ENCODE results near the gene DEFB129. TPM values are rescaled to one million over a fixed set of nuclear protein-coding genes. Genes with fewer than 3 reads are reported as not detected.
A peak's percentile ranks its signal among the peaks of the same experiment; 100 is the strongest.

The DEFB129 gene
- total RNA-seq, 2 experiments from 2014 or later = not detected

DNA sequence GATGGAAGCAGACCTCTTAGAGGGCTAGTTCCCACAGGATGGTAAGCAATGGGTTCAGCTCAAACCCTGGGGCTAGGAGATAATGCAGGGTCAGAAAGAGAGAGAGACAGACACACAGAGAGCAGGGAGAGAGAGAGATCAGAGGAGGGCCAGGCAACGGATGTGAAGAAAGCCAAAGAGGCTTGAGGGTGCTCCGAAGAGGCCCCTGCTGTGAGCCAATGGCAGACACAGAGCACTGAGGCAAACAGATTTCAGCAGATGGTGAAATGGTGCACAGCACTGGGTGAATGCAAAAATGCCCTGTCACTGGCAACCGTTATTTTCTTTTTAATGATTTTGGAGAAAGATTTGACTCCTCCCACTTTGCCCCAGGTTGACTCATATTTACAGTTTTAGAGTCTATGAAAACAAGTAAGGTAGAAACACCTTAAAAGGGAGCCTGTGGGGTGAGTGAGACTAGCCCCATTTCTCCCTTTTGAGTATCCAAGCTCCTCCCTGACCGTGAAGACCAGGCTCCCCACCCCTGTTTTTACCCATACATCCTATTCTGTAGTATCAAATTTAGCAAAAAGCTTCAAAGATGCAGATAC is 31.3 kb downstream of the DEFB129 start:
- DNase-seq = peak; percentile 20
- intact Hi-C loops (cut with micrococcal nuclease) = loop anchor here (2.0 kb wide), 1 partner anchor 20 kb away; no protein-coding TSS in a partner anchor
- H3K4me3 Mint-ChIP-seq = no peak overlapping the region
- H3K36me3 Mint-ChIP-seq (ENCODE audit: low read depth) = no peaks in the 10 kb centered on the region
- CTCF ChIA-PET = interaction anchor here (0.9 to 3.0 kb wide), 5 partner anchors 8 to 71 kb away, joined by 3 to 11 read pairs (median 3); no protein-coding TSS in a partner anchor
- H3K4me1 Mint-ChIP-seq (ENCODE audit: low read depth) = peaks cover 13% of the 10 kb centered on the region
- H3K27ac Mint-ChIP-seq = peak overlapping the region; percentile 21
- no peaks in the 10 kb centered on the region for H3K9me3 Mint-ChIP-seq
- no peaks in the 10 kb centered on the region for H3K27me3 Mint-ChIP-seq (ENCODE audit: low read depth)

DNA sequence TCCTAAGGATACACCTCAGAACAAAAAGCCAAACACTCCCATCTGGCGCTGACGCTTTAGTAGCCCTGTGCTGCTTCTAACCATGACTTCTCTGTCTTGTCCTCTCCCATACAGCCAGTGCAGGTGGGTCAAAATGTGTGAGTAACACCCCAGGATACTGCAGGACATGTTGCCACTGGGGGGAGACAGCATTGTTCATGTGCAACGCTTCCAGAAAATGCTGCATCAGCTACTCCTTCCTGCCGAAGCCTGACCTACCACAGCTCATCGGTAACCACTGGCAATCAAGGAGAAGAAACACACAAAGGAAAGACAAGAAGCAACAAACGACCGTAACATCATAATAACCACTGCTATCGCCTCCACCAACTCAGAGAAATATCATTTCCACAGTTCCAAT is 31.9 kb downstream of the DEFB129 start:
- CTCF ChIA-PET = interaction anchor here (0.9 to 1.9 kb wide), 4 partner anchors 45 to 71 kb away, joined by 3 to 5 read pairs (median 3); no protein-coding TSS in a partner anchor
- Mint-ChIP-seq H3K27ac (no peak overlapping the region), H3K27me3 (ENCODE audit: low read depth) (no peaks in the 10 kb centered on the region), H3K4me3 (no peak overlapping the region), H3K9me3 (no peaks in the 10 kb centered on the region), H3K4me1 (ENCODE audit: low read depth) (peaks cover 13% of the 10 kb centered on the region), H3K36me3 (ENCODE audit: low read depth) (no peaks in the 10 kb centered on the region)
- peak; percentile 42 for DNase-seq
- intact Hi-C loops (cut with micrococcal nuclease) = loop anchor here (2.0 kb wide), 1 partner anchor 20 kb away; no protein-coding TSS in a partner anchor

DNA sequence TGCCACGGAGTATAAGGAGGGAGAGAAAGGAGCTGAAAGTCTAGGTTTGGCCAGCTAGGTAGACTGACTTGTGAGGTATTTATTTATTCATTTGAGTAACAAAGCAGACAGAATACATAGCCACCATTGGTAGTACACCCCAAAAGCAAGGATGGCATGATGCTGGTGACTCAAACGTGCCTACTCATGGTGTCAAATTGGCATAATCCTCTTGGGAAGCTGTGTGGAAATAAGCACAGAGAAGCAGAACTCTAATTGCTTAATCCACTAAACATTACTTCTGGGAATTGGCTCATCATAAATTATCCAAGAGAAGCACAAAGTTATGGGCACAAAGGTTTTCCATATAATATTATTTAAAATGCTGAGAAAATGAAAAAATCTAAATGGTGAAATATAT is 32.9 kb downstream of the DEFB129 start:
- Mint-ChIP-seq H3K36me3 (ENCODE audit: low read depth) (no peaks in the 10 kb centered on the region), H3K4me1 (ENCODE audit: low read depth) (peaks cover 13% of the 10 kb centered on the region), H3K27me3 (ENCODE audit: low read depth) (no peaks in the 10 kb centered on the region), H3K27ac (no peak overlapping the region), H3K9me3 (no peaks in the 10 kb centered on the region), H3K4me3 (no peak overlapping the region)
- no peak for DNase-seq
- intact Hi-C loops (cut with micrococcal nuclease) = loop anchor here (2.0 kb wide), 1 partner anchor 21 kb away; no protein-coding TSS in a partner anchor
- CTCF ChIA-PET = interaction anchor here (0.6 kb wide), 1 partner anchor 52 kb away, joined by 3 read pairs; no protein-coding TSS in a partner anchor

DNA sequence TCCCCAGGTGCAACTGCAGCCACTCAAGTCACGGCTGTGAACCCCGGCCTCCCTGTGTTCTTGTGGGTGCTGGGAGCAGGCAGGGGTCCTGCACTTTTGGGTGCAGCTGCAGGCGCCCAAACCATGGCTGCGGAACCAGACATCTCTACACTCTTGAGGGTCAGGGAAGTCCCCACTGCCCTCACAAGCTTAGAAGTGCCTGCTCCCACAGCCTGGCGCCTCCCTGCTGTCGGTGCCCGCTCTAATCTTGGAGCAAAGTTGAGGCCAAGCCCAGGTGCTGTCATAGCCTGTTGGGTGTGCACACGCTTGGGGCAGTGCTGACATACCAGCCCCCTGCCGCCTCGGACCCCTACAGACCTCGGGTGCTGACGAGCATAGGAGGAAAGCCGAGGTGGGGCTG is 36.6 kb downstream of the DEFB129 start:
- Mint-ChIP-seq H3K9me3 (no peaks in the 10 kb centered on the region), H3K36me3 (ENCODE audit: low read depth) (no peaks in the 10 kb centered on the region), H3K4me3 (no peak overlapping the region), H3K27me3 (ENCODE audit: low read depth) (peaks cover 3% of the 10 kb centered on the region), H3K4me1 (ENCODE audit: low read depth) (peaks cover 21% of the 10 kb centered on the region), H3K27ac (no peak overlapping the region)
- intact Hi-C loops (cut with micrococcal nuclease) = no loop called here
- CTCF ChIA-PET = interaction anchor here (1.5 kb wide), 1 partner anchor 66 kb away, joined by 4 read pairs; no protein-coding TSS in a partner anchor
- no peak for DNase-seq

DNA sequence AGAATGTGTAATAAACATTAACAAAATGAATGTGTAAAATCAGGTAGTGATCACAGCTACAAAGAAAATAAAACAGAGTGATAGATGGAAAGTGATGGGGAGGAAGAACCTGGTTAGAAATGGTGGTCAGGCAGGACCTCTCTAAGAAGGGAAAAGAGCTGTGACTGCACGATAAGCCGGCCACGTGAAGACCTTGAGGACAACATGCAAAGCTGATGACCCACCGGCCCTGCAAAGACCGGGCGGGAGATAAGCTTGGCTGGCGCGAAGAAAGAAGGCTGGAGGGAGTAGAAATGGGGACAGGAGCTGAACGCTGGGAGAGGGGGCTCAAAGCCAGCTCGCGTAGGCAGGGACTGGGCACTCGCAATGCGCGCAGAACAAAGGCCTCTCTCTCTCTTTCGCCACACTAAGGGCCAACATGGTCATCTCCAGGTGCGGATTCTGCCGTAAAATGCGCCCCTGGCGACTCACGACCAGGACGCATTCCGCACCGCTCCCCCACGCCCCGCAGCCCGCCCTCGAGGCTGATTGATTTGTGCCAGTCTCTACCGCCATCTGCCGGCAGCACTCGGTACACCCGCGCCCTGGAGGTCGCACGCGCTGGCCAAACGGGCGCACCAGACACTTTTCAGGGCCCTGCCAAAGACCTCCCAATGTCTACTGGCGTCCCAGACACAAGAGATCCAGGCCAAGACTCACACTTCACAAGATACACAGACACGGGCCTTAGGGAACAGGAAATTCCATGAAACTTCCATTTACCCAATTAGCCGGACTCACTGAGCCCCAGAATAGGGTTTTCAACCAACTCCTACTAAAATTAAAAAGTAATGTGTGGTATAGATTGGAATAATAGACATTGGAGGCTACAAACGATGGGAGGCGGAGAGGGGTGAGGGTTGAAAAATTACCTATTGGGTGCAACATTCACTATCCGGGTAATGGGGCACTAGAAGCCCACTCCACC is 39.8 kb downstream of the DEFB129 start:
- Mint-ChIP-seq H3K9me3 (no peaks in the 10 kb centered on the region), H3K36me3 (ENCODE audit: low read depth) (no peaks in the 10 kb centered on the region), H3K4me3 (peak overlapping the region; percentile 78), H3K4me1 (ENCODE audit: low read depth) (peaks cover 14% of the 10 kb centered on the region), H3K27ac (peak overlapping the region; percentile 38), H3K27me3 (ENCODE audit: low read depth) (peaks cover 3% of the 10 kb centered on the region)
- CTCF ChIA-PET = interaction anchor here (0.6 to 4.0 kb wide), 34 partner anchors 10 to 350 kb away, joined by 3 to 44 read pairs (median 4); partner anchors contain the start of genes DEFB129 and DEFB132
- peak; percentile 93 for DNase-seq
- intact Hi-C loops (cut with micrococcal nuclease) = loop anchor here (1.0 to 5.0 kb wide), 5 partner anchors 29 to 63 kb away; partner anchors contain the start of gene DEFB129

DNA sequence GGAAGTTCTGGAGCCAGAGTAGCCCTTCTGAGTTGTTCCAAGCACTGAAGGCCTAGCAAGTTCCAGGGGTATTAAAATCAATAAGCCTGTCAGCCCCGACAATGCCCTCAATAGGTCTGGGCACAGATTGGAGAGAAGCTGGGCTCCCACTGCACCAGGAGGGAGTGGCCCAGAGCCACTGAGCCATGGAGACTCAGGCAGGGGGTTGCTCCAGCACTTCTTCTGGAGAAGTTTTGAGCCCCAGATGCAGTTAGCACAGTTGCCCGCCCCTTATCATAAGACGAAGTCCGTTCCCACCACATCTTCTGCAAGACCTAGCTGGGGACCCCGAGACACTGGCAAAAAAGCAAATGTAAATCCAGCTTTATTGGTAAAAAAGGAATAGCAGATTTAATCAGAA is 43.5 kb downstream of the DEFB129 start:
- DNase-seq = no peak
- no peaks in the 10 kb centered on the region for H3K9me3 Mint-ChIP-seq
- H3K4me3 Mint-ChIP-seq = no peak overlapping the region
- H3K36me3 Mint-ChIP-seq (ENCODE audit: low read depth) = no peaks in the 10 kb centered on the region
- no peak overlapping the region for H3K27ac Mint-ChIP-seq
- peaks cover 3% of the 10 kb centered on the region for H3K27me3 Mint-ChIP-seq (ENCODE audit: low read depth)
- CTCF ChIA-PET = interaction anchor here (1.3 kb wide), 1 partner anchor 53 kb away, joined by 5 read pairs; no protein-coding TSS in a partner anchor
- peaks cover 14% of the 10 kb centered on the region for H3K4me1 Mint-ChIP-seq (ENCODE audit: low read depth)
- intact Hi-C loops (cut with micrococcal nuclease) = no loop called here

DNA sequence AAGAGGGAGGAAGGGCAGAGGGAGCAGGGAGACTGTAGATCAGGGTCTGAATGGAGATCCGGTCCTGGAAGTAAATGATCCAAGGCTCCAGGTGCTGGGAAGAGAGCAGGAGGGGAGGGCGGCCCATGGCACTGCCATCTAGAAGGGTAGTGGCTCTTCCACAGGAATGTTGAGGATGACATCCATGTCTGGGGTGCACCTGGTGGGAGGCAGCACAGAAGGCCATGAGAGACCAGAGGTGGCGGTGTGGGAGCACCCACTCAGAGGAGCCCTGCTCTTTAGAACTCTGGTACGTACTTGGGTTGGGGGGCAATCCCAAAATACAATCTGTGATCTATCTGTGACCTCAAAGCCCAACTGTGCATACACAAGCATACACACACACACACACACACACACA is 44.0 kb downstream of the DEFB129 start:
- DNase-seq = no peak
- no peak overlapping the region for H3K4me3 Mint-ChIP-seq
- H3K9me3 Mint-ChIP-seq = no peaks in the 10 kb centered on the region
- peaks cover 12% of the 10 kb centered on the region for H3K4me1 Mint-ChIP-seq (ENCODE audit: low read depth)
- intact Hi-C loops (cut with micrococcal nuclease) = no loop called here
- H3K27me3 Mint-ChIP-seq (ENCODE audit: low read depth) = peaks cover 3% of the 10 kb centered on the region
- CTCF ChIA-PET = interaction anchor here (1.3 kb wide), 1 partner anchor 54 kb away, joined by 5 read pairs; no protein-coding TSS in a partner anchor
- no peak overlapping the region for H3K27ac Mint-ChIP-seq
- H3K36me3 Mint-ChIP-seq (ENCODE audit: low read depth) = peaks cover 2% of the 10 kb centered on the region

DNA sequence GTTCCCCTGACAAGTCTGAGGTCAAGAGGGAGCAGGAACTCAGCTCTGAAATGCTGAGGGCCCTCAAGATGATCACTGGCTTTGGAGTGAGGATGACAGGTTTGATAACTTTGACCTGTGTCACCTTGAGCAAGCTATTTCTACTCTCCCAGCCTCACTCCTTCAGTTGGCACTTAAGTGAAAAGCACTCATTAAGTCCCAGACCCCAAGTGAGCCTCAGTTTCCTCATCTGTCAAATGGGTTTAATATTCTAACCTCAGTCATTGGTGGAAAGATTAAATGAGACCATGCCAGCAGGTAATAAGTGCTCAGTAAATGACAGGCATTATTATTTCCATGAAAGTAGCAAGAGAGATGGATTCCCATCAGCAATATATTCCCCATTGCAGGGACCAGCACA is 44.5 kb downstream of the DEFB129 start:
- no peak for DNase-seq
- H3K36me3 Mint-ChIP-seq (ENCODE audit: low read depth) = peaks cover 4% of the 10 kb centered on the region
- peaks cover 7% of the 10 kb centered on the region for H3K4me1 Mint-ChIP-seq (ENCODE audit: low read depth)
- intact Hi-C loops (cut with micrococcal nuclease) = no loop called here
- no peak overlapping the region for H3K27ac Mint-ChIP-seq
- H3K9me3 Mint-ChIP-seq = no peaks in the 10 kb centered on the region
- peaks cover under 1% of the 10 kb centered on the region for H3K27me3 Mint-ChIP-seq (ENCODE audit: low read depth)
- H3K4me3 Mint-ChIP-seq = no peak overlapping the region
- CTCF ChIA-PET = interaction anchor here (1.3 kb wide), 1 partner anchor 54 kb away, joined by 5 read pairs; no protein-coding TSS in a partner anchor

DNA sequence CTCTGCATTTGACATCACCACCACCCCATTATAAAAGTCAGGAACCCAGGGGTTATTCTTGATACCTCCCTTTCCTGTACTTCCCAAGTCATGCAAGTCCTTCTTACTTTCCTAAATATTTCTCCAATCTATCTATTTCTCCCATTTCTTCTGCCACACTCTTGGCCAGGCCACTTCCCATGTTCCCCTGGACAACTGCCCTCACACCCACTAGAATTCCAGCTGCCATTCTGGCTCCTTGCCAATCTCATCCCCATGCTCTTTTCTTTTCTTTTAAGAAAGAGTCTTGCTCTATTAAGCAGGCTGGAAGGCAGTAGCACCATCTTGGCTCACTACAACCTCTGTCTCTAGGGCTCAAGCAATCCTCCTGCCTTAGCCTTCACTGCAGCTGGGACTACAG is 45.7 kb downstream of the DEFB129 start:
- H3K27ac Mint-ChIP-seq = no peak overlapping the region
- no peak overlapping the region for H3K4me3 Mint-ChIP-seq
- H3K36me3 Mint-ChIP-seq (ENCODE audit: low read depth) = peaks cover 4% of the 10 kb centered on the region
- CTCF ChIA-PET = interaction anchor here (0.5 to 1.1 kb wide), 3 partner anchors 64 to 102 kb away, joined by 3 read pairs; no protein-coding TSS in a partner anchor
- no peak for DNase-seq
- H3K9me3 Mint-ChIP-seq = no peaks in the 10 kb centered on the region
- no peaks in the 10 kb centered on the region for H3K27me3 Mint-ChIP-seq (ENCODE audit: low read depth)
- H3K4me1 Mint-ChIP-seq (ENCODE audit: low read depth) = no peaks in the 10 kb centered on the region
- intact Hi-C loops (cut with micrococcal nuclease) = no loop called here

DNA sequence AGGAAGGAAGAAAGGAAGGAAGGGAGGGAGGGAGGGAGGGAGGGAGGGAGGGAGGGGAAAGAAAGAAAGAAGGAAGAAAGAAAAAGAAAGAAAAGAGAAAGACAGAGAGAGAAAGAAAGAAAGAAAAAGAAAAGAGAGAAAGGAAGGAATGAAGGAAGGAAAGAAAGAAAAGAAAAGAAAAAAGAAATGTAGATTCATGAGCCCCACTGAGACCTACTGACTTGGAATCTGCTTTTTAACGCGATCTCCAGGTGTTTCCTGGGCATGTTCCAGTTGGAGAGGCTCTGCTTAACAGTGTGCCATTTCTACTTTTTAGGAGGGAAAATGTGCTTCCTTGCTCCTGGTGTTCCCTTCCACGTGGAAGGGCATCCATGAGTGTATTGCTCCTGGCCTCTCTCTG is 46.8 kb downstream of the DEFB129 start:
- Mint-ChIP-seq H3K36me3 (ENCODE audit: low read depth) (peaks cover 8% of the 10 kb centered on the region), H3K4me1 (ENCODE audit: low read depth) (no peaks in the 10 kb centered on the region), H3K9me3 (no peaks in the 10 kb centered on the region), H3K27ac (no peak overlapping the region), H3K27me3 (ENCODE audit: low read depth) (no peaks in the 10 kb centered on the region), H3K4me3 (no peak overlapping the region)
- intact Hi-C loops (cut with micrococcal nuclease) = no loop called here
- no peak for DNase-seq
- CTCF ChIA-PET = interaction anchor here (0.6 kb wide), 1 partner anchor 484 kb away, joined by 4 read pairs; no protein-coding TSS in a partner anchor

DNA sequence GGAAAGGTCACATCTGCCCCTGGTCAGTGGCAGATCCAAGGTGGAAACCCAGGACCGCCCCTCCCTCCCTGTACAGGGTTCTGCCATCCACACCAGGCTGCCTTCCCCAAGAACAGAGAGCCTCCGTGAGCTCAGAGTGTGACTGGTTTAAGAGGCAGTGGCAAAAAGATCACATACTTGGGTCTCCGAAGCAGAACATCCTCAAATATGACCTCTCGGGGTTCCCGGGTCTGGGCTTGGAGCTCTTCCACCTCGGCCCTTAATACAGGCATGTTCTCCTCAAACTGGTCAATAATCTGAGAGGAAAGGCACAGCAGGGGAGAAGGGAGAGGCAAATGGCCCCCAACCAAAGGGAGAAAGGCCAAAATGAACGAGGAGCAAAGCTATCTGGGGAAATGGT is 48.7 kb downstream of the DEFB129 start:
- no peak for DNase-seq
- no peaks in the 10 kb centered on the region for H3K4me1 Mint-ChIP-seq (ENCODE audit: low read depth)
- CTCF ChIA-PET = no interaction called here
- intact Hi-C loops (cut with micrococcal nuclease) = no loop called here
- peaks cover 8% of the 10 kb centered on the region for H3K36me3 Mint-ChIP-seq (ENCODE audit: low read depth)
- no peak overlapping the region for H3K4me3 Mint-ChIP-seq
- H3K27ac Mint-ChIP-seq = no peak overlapping the region
- no peaks in the 10 kb centered on the region for H3K9me3 Mint-ChIP-seq
- no peaks in the 10 kb centered on the region for H3K27me3 Mint-ChIP-seq (ENCODE audit: low read depth)
